ENCODE measurements around the gene AQP12A. TPM values are rescaled to one million over a fixed set of nuclear protein-coding genes. Genes with fewer than 3 reads are reported as not detected.
"Not testable (repeated sequence)": the region's sequence is repeated elsewhere in the genome, so short reads cannot be mapped to it uniquely, and the experiment has no call there.

AQP12A gene
- total RNA-seq, 2 experiments from 2014 or later = not detected

GRCh38 chr2:240675345-240675744 lies 16.3 kb upstream of the AQP12A start:
- H3K4me1 Mint-ChIP-seq, H3K4me3 Mint-ChIP-seq, DNase-seq, H3K36me3 Mint-ChIP-seq, H3K27ac Mint-ChIP-seq, H3K9me3 Mint-ChIP-seq: not testable (repeated sequence)
- peaks cover 31% of the 10 kb centered on the region for H3K27me3 Mint-ChIP-seq

GRCh38 chr2:240678043-240678442 lies 13.6 kb upstream of the AQP12A start:
- H3K36me3 Mint-ChIP-seq, H3K9me3 Mint-ChIP-seq, H3K27ac Mint-ChIP-seq, DNase-seq, H3K4me1 Mint-ChIP-seq, H3K4me3 Mint-ChIP-seq: not testable (repeated sequence)
- H3K27me3 Mint-ChIP-seq = peaks cover 15% of the 10 kb centered on the region

DNA sequence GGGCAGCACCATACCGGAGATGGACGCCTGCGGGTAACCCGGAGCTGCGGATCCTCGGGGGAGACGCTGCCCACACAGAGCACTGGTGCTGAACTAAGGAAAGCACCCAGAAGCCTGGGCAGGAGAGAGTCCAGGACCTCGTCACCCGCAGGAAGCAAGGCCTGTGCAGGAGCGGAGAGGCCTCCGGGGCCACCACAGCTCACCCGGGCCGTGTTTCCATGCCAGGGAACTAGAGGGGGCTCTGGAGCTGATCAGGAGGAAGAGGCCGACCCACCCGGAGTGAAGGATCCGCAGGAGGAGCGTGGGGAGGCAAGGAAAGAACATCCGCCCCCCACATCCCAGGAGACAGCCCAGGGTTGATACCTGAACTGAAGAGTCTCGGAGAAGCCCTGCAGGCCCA lies 12.8 kb upstream of the AQP12A start:
- H3K9me3 Mint-ChIP-seq, H3K27ac Mint-ChIP-seq, H3K36me3 Mint-ChIP-seq, H3K27me3 Mint-ChIP-seq, H3K4me3 Mint-ChIP-seq, H3K4me1 Mint-ChIP-seq, DNase-seq: not testable (repeated sequence)

- H3K9me3 Mint-ChIP-seq, H3K27ac Mint-ChIP-seq, H3K4me3 Mint-ChIP-seq, H3K4me1 Mint-ChIP-seq, H3K27me3 Mint-ChIP-seq, H3K36me3 Mint-ChIP-seq, DNase-seq: not testable (repeated sequence)
Observed at GRCh38 chr2:240680185-240680584, 11.5 kb upstream of the AQP12A start.

- not testable (repeated sequence) for H3K27me3 Mint-ChIP-seq, DNase-seq, H3K27ac Mint-ChIP-seq, H3K4me1 Mint-ChIP-seq, H3K36me3 Mint-ChIP-seq, H3K9me3 Mint-ChIP-seq, H3K4me3 Mint-ChIP-seq
Observed at GRCh38 chr2:240682431-240683224, 9.0 kb upstream of the AQP12A start, which contains the start of gene AQP12B. AQP12B (minus strand) TSS chr2:240682885; CDS start chr2:240682837, 48 bp downstream.

DNA sequence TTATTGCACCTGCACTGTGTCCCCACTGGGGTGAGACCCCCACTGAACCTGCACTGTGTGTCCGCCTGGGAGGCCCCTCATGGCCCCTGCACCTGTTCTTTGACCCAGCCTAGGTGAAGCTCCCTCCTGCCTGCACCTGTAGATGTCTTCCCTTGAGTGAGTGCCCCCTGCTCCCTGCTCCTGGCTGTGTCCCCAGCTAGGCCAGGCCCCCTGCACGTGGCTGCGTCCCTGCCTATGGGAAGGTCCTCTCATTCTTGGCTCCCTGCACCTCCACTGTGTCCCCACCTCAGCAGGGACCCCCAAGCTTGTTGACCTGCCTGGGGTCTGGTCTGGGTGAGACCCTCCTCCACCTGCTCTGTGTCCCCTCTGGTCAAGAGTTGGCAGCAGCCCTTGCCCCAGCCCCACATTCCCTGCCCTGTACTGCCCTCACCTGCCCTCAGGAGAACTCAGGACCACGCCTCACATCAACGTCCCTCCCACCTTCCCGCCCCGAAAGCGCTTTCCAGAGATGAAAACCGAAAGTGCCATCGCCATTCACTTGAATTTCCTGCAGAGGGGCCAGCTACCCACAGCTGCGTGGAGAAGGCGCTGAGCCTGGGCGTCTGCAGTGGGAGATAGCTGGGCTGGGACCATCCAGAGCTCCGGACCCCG lies 8.2 kb upstream of the AQP12A start:
- H3K4me1 Mint-ChIP-seq, H3K9me3 Mint-ChIP-seq, H3K36me3 Mint-ChIP-seq, H3K4me3 Mint-ChIP-seq, H3K27me3 Mint-ChIP-seq, H3K27ac Mint-ChIP-seq, DNase-seq: not testable (repeated sequence)

DNA sequence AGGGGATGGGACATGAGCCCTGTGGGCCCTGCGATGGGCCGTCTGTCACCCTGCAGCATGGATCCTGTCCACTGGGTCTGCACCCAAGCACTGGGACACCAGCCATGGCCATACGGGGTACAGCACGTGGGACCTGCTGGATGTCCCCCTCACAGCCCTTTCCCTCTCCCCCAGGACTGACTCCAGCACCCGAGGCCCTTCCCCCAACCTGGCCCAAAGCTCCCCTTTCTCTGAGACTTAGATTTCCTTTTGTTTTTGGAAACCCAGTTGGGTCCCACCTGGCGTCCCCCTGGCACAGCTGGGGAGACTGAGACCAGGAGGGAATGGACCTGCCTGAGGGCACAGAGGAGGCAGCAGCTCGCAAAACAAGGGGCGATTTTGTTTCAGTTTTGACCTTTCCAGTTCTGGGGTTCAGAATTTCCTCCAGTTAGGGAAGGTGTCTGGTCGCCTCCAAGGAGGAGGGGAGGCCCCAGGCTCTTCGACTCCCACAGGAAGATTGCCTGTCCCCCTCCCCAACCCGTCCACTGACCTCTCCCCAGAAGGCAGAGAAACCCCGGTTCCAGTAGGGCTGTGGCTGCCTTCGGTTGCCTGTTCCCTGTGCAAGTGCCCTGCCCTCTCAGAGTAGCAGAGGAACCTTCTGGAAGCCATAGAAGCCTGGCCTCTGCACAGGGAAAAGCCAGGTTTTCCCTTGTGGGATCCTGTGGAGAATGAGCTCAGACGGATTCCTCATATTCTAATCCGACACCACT lies 7.5 kb upstream of the AQP12A start:
- not testable (repeated sequence) for H3K27ac Mint-ChIP-seq, H3K4me3 Mint-ChIP-seq, H3K36me3 Mint-ChIP-seq, H3K4me1 Mint-ChIP-seq, H3K27me3 Mint-ChIP-seq, H3K9me3 Mint-ChIP-seq, DNase-seq

DNA sequence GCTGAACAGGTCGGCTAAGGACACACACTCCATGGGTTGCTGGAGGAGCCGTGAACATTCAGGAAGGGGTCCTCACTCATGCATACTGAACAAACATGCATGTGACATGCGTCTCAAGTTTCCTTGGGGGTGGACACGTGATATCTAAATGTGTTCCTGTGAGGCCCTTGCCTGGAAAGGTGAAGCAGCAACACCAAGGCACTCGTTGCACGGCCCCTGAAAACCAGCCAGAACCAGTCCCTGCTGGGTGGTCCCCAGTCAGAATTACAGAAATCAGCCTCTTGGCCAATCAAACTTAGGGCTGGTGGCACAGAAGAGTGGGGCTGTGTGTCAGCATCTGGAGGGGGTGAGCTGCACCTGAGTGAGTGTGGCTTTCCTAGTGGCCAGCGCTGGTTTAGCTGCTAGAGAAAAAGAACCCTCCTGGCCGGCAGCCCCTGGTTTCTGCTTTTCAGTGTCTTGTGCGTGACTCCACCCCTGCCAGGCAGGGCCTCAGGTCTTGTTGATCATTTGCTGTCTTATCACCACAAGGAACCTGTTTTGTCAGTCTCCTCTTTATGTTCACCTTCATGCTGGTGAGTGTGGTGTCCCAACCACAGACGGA lies 5.8 kb upstream of the AQP12A start:
- Mint-ChIP-seq H3K27me3 (no peaks in the 10 kb centered on the region), H3K9me3 (no peaks in the 10 kb centered on the region), H3K27ac (no peak overlapping the region), H3K36me3 (no peaks in the 10 kb centered on the region), H3K4me3 (no peak overlapping the region), H3K4me1 (peaks cover 3% of the 10 kb centered on the region)
- DNase-seq = no peak

- Mint-ChIP-seq H3K36me3 (no peaks in the 10 kb centered on the region), H3K4me3 (no peak overlapping the region), H3K4me1 (peaks cover 3% of the 10 kb centered on the region), H3K27ac (no peak overlapping the region), H3K9me3 (no peaks in the 10 kb centered on the region), H3K27me3 (no peaks in the 10 kb centered on the region)
- DNase-seq = no peak
Observed at GRCh38 chr2:240686460-240686859, 5.2 kb upstream of the AQP12A start.

DNA sequence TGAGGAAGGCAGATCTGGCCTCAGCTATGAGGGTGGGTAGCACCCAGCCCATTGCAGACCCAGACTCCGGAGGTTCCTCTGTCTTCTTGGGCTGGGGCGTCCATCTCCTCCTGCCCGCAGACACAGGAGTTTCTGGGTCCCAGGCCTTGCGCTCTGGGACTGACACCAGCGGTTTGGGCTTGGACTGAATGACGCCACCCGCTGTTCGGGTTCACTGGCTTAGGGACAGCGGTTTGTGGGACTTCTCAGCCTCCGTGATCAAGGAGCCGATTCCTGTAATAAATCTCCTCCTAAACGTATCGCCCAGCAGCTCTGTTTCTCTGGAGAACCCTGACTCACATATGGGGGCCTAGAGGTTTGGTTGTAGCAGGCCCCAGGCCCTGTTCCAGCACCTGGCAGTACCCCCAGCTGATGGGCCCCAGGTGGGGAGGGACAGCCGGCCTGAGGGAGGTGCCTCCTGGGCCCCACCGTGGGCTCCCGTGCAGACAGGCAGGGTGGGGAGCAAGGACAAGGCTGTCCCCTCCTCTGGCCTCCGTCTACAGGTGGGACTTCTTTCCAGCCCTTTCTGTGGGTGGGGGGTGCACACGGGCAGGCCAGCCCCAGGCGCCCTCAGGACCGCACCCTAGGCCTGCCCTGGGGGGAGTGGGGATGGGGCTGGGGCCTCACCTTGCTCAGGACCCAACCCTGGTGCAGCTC lies 4.5 kb upstream of the AQP12A start:
- H3K4me3 Mint-ChIP-seq = no peak overlapping the region
- H3K27me3 Mint-ChIP-seq = no peaks in the 10 kb centered on the region
- H3K27ac Mint-ChIP-seq = no peak overlapping the region
- DNase-seq = no peak
- H3K4me1 Mint-ChIP-seq = peaks cover 3% of the 10 kb centered on the region
- no peaks in the 10 kb centered on the region for H3K36me3 Mint-ChIP-seq
- no peaks in the 10 kb centered on the region for H3K9me3 Mint-ChIP-seq

GRCh38 chr2:240687741-240688552 lies 3.7 kb upstream of the AQP12A start:
- H3K9me3 Mint-ChIP-seq = no peaks in the 10 kb centered on the region
- H3K4me3 Mint-ChIP-seq = no peak overlapping the region
- no peaks in the 10 kb centered on the region for H3K36me3 Mint-ChIP-seq
- no peak for DNase-seq
- H3K4me1 Mint-ChIP-seq = peaks cover 3% of the 10 kb centered on the region
- H3K27ac Mint-ChIP-seq = no peak overlapping the region
- H3K27me3 Mint-ChIP-seq = no peaks in the 10 kb centered on the region

- H3K27me3 Mint-ChIP-seq = no peaks in the 10 kb centered on the region
- no peak overlapping the region for H3K4me3 Mint-ChIP-seq
- no peaks in the 10 kb centered on the region for H3K9me3 Mint-ChIP-seq
- no peaks in the 10 kb centered on the region for H3K36me3 Mint-ChIP-seq
- DNase-seq = no peak
- H3K27ac Mint-ChIP-seq = no peak overlapping the region
- H3K4me1 Mint-ChIP-seq = peaks cover 3% of the 10 kb centered on the region
Observed at GRCh38 chr2:240688553-240688919, 3.1 kb upstream of the AQP12A start.

DNA sequence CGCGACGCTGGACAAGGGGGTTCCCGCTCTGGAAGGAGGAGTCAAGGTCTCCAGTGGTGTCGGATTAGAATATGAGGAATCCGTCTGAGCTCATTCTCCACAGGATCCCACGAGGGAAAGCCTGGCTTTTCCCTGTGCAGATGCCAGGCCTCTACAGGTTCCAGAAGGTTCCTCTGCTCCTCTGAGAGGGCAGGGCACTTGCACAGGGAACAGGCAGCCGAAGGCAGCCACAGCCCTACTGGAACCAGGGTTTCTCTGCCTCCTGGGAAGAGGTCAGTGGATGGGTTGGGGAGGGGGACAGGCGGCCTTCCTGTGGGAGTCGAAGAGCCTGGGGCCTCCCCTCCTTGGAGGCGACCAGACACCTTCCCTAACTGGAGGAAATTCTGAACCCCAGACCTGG lies 1.7 kb upstream of the AQP12A start:
- Mint-ChIP-seq H3K4me1 (no peaks in the 10 kb centered on the region), H3K27me3 (no peaks in the 10 kb centered on the region), H3K36me3 (no peaks in the 10 kb centered on the region), H3K9me3 (no peaks in the 10 kb centered on the region), H3K4me3 (no peak overlapping the region), H3K27ac (no peak overlapping the region)
- DNase-seq = no peak

- H3K4me3 Mint-ChIP-seq = not testable (repeated sequence)
Observed at GRCh38 chr2:240690421-240691074, 1.1 kb upstream of the AQP12A start.

More at GRCh38 chr2:240690421-240691074, 1.1 kb upstream of the AQP12A start:
- H3K4me1 Mint-ChIP-seq, H3K27me3 Mint-ChIP-seq, H3K36me3 Mint-ChIP-seq, H3K27ac Mint-ChIP-seq, H3K9me3 Mint-ChIP-seq, DNase-seq: not testable (repeated sequence)

Measured in activated naive CD8-positive, alpha-beta T cell treated with anti-CD3 and anti-CD28 coated beads for 36 hours (primary cell).